Thoracic aorta (tissue), 2 donors: ENCODE results near the gene SYTL2. TPM values are rescaled to one million over a fixed set of nuclear protein-coding genes. Genes with fewer than 3 reads are reported as not detected.
"Not testable (repeated sequence)": the region's sequence is repeated elsewhere in the genome, so short reads cannot be mapped to it uniquely, and the experiment has no call there.

Experiments used
- ATAC-seq: fragments of 150-250 bp; one replicate; pipeline ENCODE4 v1.8.0; 2017; ENCODE audit warnings: low read depth; ENCODE audit not compliant: insufficient number of reproducible peaks, low FRiP score
- DNase-seq: peaks from one replicate; pipeline ENCODE4 v3.0.0-alpha.2; 2020; ENCODE audit warnings: low spot score
- H3K27ac ChIP-seq, 2 donors: fragments of 200-600 bp; sonication (generic); 1 replicate in 1 of 2; 2 replicates in 1 of 2; pipeline ENCODE4 v1.5.1; 2016; ENCODE audit warnings: mild to moderate bottlenecking in 2 of 2, moderate library complexity in 2 of 2
- H3K27me3 ChIP-seq: fragments of 200-600 bp; sonication (generic); replicated peaks from 2 replicates; pipeline ENCODE4 v1.6.0; 2016; ENCODE audit warnings: mild to moderate bottlenecking; ENCODE audit not compliant: insufficient read depth
- H3K36me3 ChIP-seq: fragments of 200-600 bp; sonication (generic); one replicate; pipeline ENCODE4 v1.5.1; 2016
- H3K4me1 ChIP-seq, 2 donors: fragments of 200-600 bp; sonication (generic); 1 replicate in 1 of 2; 2 replicates in 1 of 2; pipeline versions ENCODE4 v1.5.1 to v1.6.0; 2016; ENCODE audit warnings: low read depth in 2 of 2, mild to moderate bottlenecking in 1 of 2; ENCODE audit not compliant: control insufficient read depth in 1 of 2
- H3K4me3 ChIP-seq: fragments of 200-600 bp; sonication (generic); 2 replicates; pipeline ENCODE4 v1.5.1; 2016; ENCODE audit warnings: mild to moderate bottlenecking
- H3K9me3 ChIP-seq: fragments of 200-600 bp; sonication (generic); 2 replicates; pipeline ENCODE4 v1.5.1; 2016
- total RNA-seq, 2 donors: library from RNA; depleted of rRNA; stranded (reverse); fragments of >200 nt; gene quantifications; one replicate each; pipeline versions ENCODE4 v1.1.0 to v1.2.3, GENCODE V29; 2016
- TF ChIP-seq, protein P1 (sequence below): fragments of 200-600 bp; sonication (generic); IDR thresholded peaks from one replicate; pipeline ENCODE4 v1.5.1; 2019; ENCODE audit warnings: antibody characterized with exemption

Gene SYTL2
- total RNA-seq, 2 donors from 2014 or later: 27.8 to 36.0 TPM

DNA sequence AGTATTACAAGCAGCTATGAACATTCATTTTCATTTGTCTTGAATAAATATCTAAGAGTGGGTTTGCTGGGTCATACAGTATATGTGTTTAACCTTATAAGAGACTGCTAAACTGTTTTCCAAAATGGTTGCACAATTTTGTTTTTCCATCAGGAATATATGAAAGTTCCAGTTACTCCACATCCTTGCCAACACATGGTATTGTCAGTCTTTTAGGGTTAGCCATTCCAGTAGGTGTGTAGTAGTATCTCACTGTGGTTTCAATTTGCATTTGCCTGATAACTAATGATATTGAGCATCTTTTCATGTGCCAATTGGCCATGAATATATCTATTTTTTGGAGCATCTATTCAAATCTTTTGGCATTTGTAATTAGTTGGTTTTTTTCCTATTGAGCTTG lies 36.5 kb upstream of the SYTL2 start:
- H3K27me3 ChIP-seq: no peaks in the 10 kb centered on the region
- no peak for ATAC-seq
- TF ChIP-seq, protein P1, sequence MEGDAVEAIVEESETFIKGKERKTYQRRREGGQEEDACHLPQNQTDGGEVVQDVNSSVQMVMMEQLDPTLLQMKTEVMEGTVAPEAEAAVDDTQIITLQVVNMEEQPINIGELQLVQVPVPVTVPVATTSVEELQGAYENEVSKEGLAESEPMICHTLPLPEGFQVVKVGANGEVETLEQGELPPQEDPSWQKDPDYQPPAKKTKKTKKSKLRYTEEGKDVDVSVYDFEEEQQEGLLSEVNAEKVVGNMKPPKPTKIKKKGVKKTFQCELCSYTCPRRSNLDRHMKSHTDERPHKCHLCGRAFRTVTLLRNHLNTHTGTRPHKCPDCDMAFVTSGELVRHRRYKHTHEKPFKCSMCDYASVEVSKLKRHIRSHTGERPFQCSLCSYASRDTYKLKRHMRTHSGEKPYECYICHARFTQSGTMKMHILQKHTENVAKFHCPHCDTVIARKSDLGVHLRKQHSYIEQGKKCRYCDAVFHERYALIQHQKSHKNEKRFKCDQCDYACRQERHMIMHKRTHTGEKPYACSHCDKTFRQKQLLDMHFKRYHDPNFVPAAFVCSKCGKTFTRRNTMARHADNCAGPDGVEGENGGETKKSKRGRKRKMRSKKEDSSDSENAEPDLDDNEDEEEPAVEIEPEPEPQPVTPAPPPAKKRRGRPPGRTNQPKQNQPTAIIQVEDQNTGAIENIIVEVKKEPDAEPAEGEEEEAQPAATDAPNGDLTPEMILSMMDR: no peak

DNA sequence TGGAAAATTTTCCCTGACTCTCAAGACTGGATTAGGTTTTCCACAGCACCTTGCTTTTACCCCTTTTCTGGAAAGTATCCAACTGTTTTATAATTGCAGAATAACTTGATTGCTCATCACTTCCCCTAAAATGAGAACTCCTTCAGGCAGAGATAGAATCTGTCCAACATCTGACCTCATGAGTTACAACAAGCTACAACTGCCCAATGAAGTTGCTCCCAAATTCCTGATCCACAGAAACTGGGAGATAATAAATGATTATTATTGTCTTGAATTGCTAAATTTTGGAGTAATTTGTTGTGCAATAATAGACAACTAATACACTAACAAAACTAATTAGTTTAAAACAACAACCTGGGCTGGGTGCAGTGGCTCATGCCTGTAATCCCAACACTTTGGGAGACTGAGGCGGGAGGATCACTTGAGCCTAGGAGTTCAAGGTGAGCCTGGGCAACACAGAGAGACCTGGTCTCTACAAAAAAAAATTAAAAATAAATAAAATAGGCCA lies 34.2 kb upstream of the SYTL2 start:
- Histone ChIP-seq H3K27ac (no peak overlapping the region), H3K4me1 (no peaks in the 10 kb centered on the region), H3K27me3 (no peaks in the 10 kb centered on the region), H3K9me3 (no peaks in the 10 kb centered on the region), H3K36me3 (no peaks in the 10 kb centered on the region), H3K4me3 (no peak overlapping the region)
- TF ChIP-seq, protein P1: no peak
- DNase-seq (no peak), ATAC-seq (no peak)

More for the DNA sequence above, 36.5 kb upstream of the SYTL2 start:
- H3K4me1 ChIP-seq: no peaks in the 10 kb centered on the region
- H3K36me3 ChIP-seq: no peaks in the 10 kb centered on the region
- H3K4me3 ChIP-seq: no peak overlapping the region
- no peaks in the 10 kb centered on the region for H3K9me3 ChIP-seq
- H3K27ac ChIP-seq: no peak overlapping the region
- no peak for DNase-seq

DNA sequence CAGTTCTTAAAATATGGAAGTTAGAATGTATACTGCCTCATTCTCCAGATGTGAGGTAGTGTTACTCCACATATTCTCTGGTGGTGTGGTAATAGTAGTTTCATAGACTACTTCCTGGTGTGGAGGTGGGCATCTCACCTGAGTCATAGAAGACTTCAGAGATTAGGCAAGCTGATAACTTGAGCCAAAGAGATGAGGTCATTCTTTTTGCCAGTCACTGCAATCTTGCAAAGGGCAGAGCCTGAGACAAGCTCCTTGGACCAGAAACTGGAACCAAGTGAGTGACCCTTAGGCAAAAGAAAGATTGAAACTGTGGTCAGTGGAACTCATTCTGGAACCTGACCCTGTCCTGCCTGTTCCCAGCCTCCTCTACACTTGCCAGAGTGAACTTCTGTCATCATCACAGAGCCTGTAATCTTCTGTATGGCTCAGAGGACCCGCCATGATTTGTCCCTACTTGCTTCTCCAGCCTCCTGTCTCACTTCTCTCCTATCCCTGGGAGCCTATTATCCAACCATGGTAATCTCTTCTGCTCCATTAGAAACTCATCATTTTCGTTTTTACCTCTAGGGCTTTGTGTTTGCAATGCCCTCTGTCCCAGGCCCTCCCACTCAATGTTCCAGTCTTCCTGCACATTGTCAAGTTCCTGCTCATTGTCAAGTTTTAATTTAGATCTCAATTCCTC lies 33.6 kb upstream of the SYTL2 start:
- ATAC-seq: no peak
- no peak overlapping the region for H3K4me3 ChIP-seq

DNA sequence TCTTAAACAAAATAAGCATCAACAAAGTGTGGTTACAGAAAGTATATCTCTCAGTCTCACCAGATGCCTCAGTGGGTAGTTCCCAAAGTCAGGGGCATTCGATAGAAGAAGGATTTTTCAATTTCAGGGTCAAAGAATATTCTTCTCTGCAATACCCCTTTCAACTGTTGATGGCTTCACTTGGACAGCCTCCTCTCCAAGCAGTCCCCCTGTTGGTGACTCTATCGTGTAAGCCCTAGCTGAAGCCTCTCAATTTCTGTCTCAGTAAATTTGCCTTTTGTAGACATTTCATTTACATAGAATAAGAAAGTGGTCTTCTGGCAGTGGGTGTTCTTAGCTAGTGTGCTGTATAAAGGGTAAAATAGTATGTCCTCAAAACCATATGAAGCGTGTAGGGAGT lies 33.0 kb upstream of the SYTL2 start:
- ATAC-seq: no peak
- H3K27me3 ChIP-seq: no peaks in the 10 kb centered on the region
- no peak overlapping the region for H3K4me3 ChIP-seq
- no peaks in the 10 kb centered on the region for H3K36me3 ChIP-seq
- TF ChIP-seq, protein P1: no peak
- DNase-seq: no peak
- H3K9me3 ChIP-seq: no peaks in the 10 kb centered on the region
- no peak overlapping the region for H3K27ac ChIP-seq
- H3K4me1 ChIP-seq: no peaks in the 10 kb centered on the region

More for the DNA sequence above, 33.6 kb upstream of the SYTL2 start:
- TF ChIP-seq, protein P1: no peak
- Histone ChIP-seq H3K9me3 (no peaks in the 10 kb centered on the region), H3K4me1 (no peaks in the 10 kb centered on the region), H3K27ac (no peak overlapping the region), H3K36me3 (no peaks in the 10 kb centered on the region), H3K27me3 (no peaks in the 10 kb centered on the region)
- no peak for DNase-seq

DNA sequence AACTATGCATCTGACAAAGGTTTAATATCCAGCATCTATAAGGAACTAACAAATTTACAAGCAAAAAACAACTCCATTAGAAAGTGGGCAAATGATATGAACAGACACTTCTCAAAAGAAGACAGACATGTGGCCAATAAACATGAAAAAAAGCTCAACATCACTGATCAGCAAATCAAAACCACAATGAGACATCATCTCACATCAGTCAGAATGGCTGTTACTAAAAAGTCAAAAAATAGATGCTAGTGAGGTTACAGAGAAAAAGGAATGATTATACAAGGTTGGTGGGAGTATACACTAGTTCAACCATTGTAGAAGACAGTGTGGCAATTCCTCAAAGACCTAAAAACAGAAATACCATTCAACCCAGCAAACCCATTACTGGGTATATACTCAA lies 30.0 kb upstream of the SYTL2 start:
- H3K9me3 ChIP-seq, H3K27ac ChIP-seq, ATAC-seq, H3K27me3 ChIP-seq, H3K36me3 ChIP-seq, DNase-seq, H3K4me1 ChIP-seq, H3K4me3 ChIP-seq: not testable (repeated sequence)

DNA sequence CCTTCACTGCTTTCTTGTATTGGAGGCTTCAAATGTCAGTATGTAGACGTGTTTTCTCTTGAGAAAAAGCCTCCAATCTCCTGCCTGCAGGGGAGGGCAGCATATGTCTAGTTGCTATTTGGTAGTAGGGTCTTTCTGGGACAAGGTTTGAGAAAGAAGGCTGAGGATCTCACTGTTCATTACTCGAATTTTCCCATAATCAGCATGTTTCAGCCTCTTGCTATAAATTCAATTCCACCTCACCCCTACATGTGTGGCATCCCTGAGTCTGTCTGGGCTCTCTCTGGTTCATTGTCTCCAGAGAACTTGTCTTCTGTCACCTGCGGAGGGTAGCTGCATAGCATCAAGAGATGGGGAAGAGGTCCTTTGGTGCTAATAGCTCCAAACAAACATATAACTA lies 24.8 kb upstream of the SYTL2 start:
- Histone ChIP-seq H3K4me1 (no peaks in the 10 kb centered on the region), H3K36me3 (no peaks in the 10 kb centered on the region), H3K27me3 (no peaks in the 10 kb centered on the region), H3K27ac (no peak overlapping the region), H3K4me3 (no peak overlapping the region), H3K9me3 (peaks cover 3% of the 10 kb centered on the region)
- DNase-seq: no peak
- TF ChIP-seq, protein P1: no peak
- no peak for ATAC-seq
